HG03039 (cell line): ENCODE results near the gene KRTAP3-1.

ENCODE experiments used
- ATAC-seq: cut with Tn5 transposase; IDR thresholded peaks from one replicate; pipeline ENCODE4 v1.9.1; 2021; ENCODE audit warnings: mild to moderate bottlenecking, moderate library complexity; ENCODE audit not compliant: unreplicated experiment

KRTAP3-1 gene

GRCh38 chr17:40980596-40980995, 28.3 kb downstream of the KRTAP3-1 start:
- no peak for ATAC-seq

DNA sequence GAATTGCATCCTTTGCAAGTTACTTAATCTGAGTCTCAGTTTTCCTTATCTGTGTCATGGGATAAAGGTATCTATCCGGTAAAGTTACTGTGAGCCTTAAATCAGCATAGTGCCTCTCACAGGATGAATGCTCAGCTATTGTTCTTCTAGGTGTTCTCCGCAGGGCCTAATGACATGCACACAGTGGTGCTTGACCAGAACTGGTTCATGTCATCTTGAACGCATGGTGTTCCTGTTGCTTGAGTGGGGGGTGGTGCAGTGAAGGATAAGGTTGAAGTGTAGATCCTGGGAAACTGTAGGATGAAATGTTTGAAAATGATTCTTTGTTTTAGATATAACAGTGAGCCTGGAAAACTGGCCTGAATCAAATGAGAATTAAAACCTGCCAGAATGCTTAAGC, 28.8 kb downstream of the KRTAP3-1 start:
- no peak for ATAC-seq

GRCh38 chr17:40978575-40979151, 30.3 kb downstream of the KRTAP3-1 start:
- no peak for ATAC-seq

DNA sequence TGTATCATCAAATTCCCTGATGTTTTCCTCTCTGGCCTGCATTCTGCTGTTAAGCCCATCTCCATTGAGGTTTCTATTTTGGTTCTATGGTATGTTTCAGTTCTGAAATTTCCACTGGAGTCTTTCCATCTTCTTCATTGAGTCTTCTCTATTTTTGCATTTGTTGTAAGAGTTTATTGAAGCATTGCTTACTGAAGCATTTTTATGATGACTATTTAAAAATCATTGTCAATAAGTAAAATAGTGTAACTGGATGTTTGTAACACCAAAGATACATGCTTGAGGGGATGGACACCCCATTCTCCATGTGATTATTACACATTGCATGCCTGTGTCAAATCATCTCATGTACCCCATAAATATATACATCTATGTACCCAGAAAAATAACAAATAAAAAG, 33.4 kb downstream of the KRTAP3-1 start:
- no peak for ATAC-seq

DNA sequence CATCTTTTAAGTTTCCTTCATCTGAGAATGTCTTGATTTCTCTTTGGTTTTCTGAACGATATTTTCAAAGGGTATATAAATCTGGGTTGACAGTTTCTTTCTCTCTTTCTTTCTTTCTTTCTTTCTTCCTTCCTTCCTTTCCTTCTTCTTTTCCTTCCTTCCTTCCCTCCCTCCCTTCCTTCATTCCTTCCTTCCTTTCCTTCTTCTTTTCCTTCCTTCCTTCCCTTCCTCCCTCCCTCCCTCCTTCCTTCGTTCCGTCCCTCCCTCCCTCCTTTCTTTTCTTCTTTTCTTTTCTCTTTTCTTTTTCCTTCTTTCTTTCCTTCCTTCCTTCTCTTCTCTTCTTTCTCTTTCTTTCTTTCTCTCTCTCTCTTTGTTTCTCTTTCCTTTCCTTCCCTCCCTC, 34.6 kb downstream of the KRTAP3-1 start:
- no peak for ATAC-seq

DNA sequence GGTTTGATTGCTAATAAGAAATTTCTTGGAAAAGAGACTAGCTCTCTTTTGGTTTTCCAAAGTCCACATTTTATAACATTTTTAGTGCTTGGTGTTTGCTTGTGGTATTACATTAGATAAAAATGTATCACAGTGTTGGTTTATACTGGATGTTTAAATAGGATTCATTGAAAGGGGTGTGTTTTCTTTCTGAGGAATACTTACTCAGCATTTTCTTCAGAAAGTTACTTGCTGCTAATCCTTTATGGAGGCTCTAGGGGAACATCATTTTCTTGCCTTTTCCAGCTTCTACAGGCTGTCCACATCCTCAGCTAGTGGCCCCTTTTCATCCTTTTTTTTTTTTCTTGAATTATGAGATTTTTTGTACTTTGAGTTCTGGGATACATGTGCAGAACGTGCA, 41.3 kb downstream of the KRTAP3-1 start:
- ATAC-seq, result no peak

GRCh38 chr17:40966848-40967247, 42.1 kb downstream of the KRTAP3-1 start, which contains the start of gene KRT39:
TSS of gene KRT39 (minus strand) at chr17:40966948. CDS start at chr17:40966856, 92 bp downstream.
- ATAC-seq, result no peak

GRCh38 chr17:40963838-40964237, 45.1 kb downstream of the KRTAP3-1 start:
- no peak for ATAC-seq

DNA sequence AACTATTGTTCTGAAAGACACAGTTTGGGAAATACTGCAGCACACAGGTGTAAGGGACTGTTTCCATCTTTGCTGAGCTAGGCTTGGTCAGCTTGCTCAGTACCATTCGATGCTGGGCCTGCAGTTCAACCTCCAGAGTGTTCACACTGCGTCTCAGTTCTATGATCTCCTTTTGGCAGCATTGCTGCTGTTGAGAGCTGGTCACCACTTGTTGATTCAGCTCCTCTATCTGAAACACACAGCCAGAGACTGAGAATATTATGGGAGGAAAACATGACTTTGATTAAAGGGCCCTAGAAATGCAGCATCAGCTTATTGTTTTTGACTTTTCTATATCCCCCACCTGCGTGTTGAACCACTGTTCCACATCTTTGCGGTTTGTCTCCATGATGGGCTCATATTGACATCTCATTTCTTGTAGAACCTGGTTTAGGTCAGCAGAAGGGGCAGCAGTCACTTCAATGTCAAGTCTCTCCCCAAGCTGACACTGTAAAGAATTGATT, 46.8 kb downstream of the KRTAP3-1 start:
- ATAC-seq, result no peak

DNA sequence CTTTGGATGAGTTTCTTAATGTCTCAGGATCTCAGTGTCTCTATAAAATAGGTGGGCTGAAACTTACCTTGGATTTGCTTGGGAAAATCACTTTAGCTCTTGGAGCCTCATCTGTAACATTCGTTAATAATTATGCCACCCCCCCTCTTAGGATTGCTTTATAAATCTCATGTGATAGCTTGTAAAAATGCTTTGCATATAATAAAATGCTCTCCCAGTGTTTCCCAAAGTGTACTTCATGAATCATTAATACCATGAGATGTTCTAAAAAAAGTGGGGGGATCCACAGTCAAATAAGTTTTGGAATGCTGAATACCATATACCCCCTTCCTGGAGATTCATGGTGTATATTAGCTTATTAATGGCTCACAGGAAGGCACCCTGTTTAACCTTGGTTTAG, 47.3 kb downstream of the KRTAP3-1 start:
- ATAC-seq, result no peak

DNA sequence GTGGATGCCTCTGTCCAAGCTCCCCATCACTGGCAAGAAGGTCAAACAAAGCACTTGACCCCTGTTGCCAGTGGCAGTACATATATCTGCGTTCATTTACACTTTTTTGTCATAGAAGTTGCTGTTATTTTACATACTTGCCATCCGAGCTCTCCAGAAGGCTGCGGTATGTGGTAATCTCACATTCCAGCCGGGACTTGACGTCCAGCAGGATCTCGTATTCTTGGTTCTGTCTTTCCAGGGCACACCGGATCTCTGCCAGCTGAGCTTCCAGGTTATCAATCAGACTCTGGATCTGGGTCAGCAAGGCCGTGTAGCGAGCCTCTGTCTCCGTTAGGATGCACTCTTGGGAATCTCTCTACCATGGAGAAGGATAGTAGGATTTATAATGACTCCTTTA, 48.8 kb downstream of the KRTAP3-1 start:
- no peak for ATAC-seq
